Spleen (tissue), 7 donors: ENCODE measurements around the gene CCDC87.

ENCODE experiments used
- POLR2A ChIP-seq, 3 donors: fragments of 450-650 bp; IDR thresholded peaks; one replicate each; pipeline ENCODE4 v1.5.1; 2017; ENCODE audit warnings: antibody characterized with exemption in 3 of 3, mild to moderate bottlenecking in 1 of 3
- POLR2AphosphoS5 ChIP-seq, 3 donors: sonication (generic); formaldehyde crosslinking; IDR thresholded peaks; one replicate each; pipeline ENCODE4 v1.5.1; 2017; ENCODE audit warnings: antibody characterized with exemption in 3 of 3
- TF ChIP-seq, protein P1 (sequence below), 11 experiments: fragments of 200-600 bp in 7 of 11; fragments of 450-650 bp in 4 of 11; sonication (generic) in 4 of 11; IDR thresholded peaks in 8 of 11; conservative IDR thresholded peaks in 3 of 11; 1 replicate in 7 of 11; 2 replicates in 4 of 11; pipeline versions ENCODE4 v1.4.0 to v1.8.0; 2016 to 2021; ENCODE audit warnings: antibody characterized with exemption in 11 of 11, inconsistent platforms in 4 of 11, mild to moderate bottlenecking in 1 of 11
- donor health status: DM: no; HTN: no; CAD: no; lungs with moderate emphysema.
- donor health status: DM: no; HTN: no; CAD: no.
- donor health status: DM: no; HTN: no; CAD: no.

DNA sequence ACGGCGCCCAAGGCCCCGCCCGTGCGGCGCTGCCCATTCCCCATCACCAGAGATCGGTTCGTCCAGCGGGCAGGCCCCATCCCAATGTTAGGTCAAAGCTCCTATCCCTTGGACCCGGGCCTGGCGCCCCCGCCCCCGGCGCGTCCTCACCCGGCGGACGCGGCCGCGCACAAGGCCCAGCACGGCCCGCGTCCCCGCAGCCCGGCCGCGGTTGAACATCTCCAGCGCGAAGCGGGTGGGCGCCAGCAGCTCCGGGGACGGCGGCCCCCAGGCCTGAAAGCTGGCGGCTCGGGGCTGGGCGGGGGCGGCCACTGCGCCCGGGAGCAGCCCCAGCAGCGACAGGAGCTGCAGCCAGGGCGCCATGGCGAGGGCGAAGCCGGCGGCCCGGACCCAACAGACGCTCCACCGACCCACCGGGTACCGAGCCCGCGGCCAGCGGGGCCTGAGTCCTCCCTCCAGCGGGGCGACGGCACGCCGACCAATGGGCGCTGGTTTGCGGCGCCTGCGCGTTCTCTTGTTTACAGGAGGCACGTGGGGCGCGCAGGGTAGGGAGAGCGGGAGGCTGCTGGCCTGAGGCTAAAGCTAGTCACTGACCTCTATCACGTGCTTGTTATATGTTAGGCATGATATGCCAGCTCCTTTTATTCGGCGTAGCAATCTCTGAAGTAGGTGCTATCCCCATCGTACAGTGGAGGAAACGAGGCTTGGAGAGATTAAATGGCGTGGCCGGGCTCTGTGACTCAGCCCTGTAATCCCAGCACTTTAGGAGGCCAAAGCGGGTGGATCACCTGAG is 24.5 kb downstream of the CCDC87 start, which contains the start of gene CTSF:
- TF ChIP-seq, protein P1, sequence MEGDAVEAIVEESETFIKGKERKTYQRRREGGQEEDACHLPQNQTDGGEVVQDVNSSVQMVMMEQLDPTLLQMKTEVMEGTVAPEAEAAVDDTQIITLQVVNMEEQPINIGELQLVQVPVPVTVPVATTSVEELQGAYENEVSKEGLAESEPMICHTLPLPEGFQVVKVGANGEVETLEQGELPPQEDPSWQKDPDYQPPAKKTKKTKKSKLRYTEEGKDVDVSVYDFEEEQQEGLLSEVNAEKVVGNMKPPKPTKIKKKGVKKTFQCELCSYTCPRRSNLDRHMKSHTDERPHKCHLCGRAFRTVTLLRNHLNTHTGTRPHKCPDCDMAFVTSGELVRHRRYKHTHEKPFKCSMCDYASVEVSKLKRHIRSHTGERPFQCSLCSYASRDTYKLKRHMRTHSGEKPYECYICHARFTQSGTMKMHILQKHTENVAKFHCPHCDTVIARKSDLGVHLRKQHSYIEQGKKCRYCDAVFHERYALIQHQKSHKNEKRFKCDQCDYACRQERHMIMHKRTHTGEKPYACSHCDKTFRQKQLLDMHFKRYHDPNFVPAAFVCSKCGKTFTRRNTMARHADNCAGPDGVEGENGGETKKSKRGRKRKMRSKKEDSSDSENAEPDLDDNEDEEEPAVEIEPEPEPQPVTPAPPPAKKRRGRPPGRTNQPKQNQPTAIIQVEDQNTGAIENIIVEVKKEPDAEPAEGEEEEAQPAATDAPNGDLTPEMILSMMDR (IDR thresholded peaks at IDR 0.05 in 8 of 11, conservative IDR thresholded peaks at IDR 0.05 in 3 of 11) = no peak
- TF ChIP-seq POLR2AphosphoS5 (IDR thresholded peaks at IDR 0.05) = peak; percentile 74 to 87 (median 81)
- no peak for TF ChIP-seq POLR2A (IDR thresholded peaks at IDR 0.05)
